HCT116 (cell line): ENCODE results near the gene UFL1. TPM values are rescaled to one million over a fixed set of nuclear protein-coding genes. Genes with fewer than 3 reads are reported as not detected.
"Not testable (repeated sequence)": the region's sequence is repeated elsewhere in the genome, so short reads cannot be mapped to it uniquely, and the experiment has no call there.

Experiments used
- ATAC-seq: fragments of 200-7000 bp; cut with Tn5 transposase; 2 replicates; pipeline ENCODE4 v1.9.1; 2020; ENCODE audit warnings: mild to moderate bottlenecking, moderate library complexity
- BruUV-seq: library from RNA; stranded (reverse); fragments of 400-500 nt; replicated peaks from 2 replicates; lab custom pipeline; 2021; lab: Mats Ljungman, UMichigan
- CTCF ChIA-PET: fragments of 300-600 bp; sonication (Branson Sonifier 250); formaldehyde crosslinking; loops from one replicate; lab custom pipeline; 2021; ENCODE audit warnings: antibody characterized with exemption; lab: Charles Lee
- POLR2A ChIA-PET: fragments of 300-600, 350-600 bp; sonication (Branson Sonifier 250); formaldehyde crosslinking; loops from one replicate; lab custom pipeline; 2021; ENCODE audit warnings: antibody characterized with exemption; lab: Charles Lee
- RAD21 ChIA-PET, 2 experiments: fragments of 300-600 bp; sonication (Branson Sonifier 250); formaldehyde crosslinking; loops; one replicate each; lab custom pipeline; 2023; ENCODE audit warnings: low total read pairs in 2 of 2; ENCODE audit not compliant: uncharacterized antibody in 2 of 2, unreplicated experiment in 2 of 2, low non-redundant PET in 1 of 2; lab: Charles Lee
- DNase-seq: peaks from one replicate; pipeline ENCODE4 v3.0.0-alpha.2; 2010; ENCODE audit warnings: low read depth, low spot score
- H2AFZ ChIP-seq: fragments of 200-600 bp; shearing (Covaris generic), sonication (generic); 2 replicates; pipeline ENCODE4 v1.6.1; 2017; ENCODE audit warnings: low read depth, mixed run types, mixed read lengths, antibody characterized with exemption, low read length; ENCODE audit not compliant: poor library complexity, severe bottlenecking
- H3K27ac ChIP-seq: 2 replicates; pipeline ENCODE4 v1.5.1; 2012; ENCODE audit warnings: low read depth, low read length
- H3K27me3 ChIP-seq: fragments of 200-600 bp; sonication (generic); 2 replicates; pipeline ENCODE4 v1.6.1; 2016; ENCODE audit warnings: mixed run types, low read length, mixed read lengths; ENCODE audit not compliant: insufficient read depth
- H3K36me3 ChIP-seq, 2 experiments: fragments of 200-500 bp in 1 of 2; fragments of 200-600 bp in 1 of 2; sonication (Bioruptor generic) in 1 of 2; sonication (generic) in 1 of 2; 2 replicates each; pipeline versions ENCODE4 v1.5.1 to v1.6.1; 2014 to 2016; ENCODE audit warnings: low read length in 2 of 2, inconsistent platforms in 1 of 2, mixed read lengths in 1 of 2, mixed run types in 1 of 2; ENCODE audit not compliant: insufficient read depth in 2 of 2, control insufficient read depth in 1 of 2
- H3K4me1 ChIP-seq, 2 experiments: fragments of 200-600 bp in 1 of 2; sonication (generic) in 1 of 2; 2 replicates each; pipeline versions ENCODE4 v1.5.1 to v1.6.1; 2012 to 2017; ENCODE audit warnings: low read length in 2 of 2, inconsistent platforms in 1 of 2, mild to moderate bottlenecking in 1 of 2, mixed read lengths in 1 of 2, mixed run types in 1 of 2, moderate library complexity in 1 of 2; ENCODE audit not compliant: insufficient read depth in 2 of 2, control insufficient read depth in 1 of 2
- H3K4me2 ChIP-seq: fragments of 200-600 bp; sonication (generic); 2 replicates; pipeline ENCODE4 v1.6.1; 2017; ENCODE audit warnings: mixed run types, low read length, mixed read lengths
- H3K4me3 ChIP-seq, 2 experiments: fragments of 200-600 bp in 1 of 2; sonication (generic) in 1 of 2; replicated peaks in 1 of 2; 2 replicates each; pipeline ENCODE4 v1.5.1; 2011 to 2016; ENCODE audit warnings: low read length in 2 of 2, control low read depth in 1 of 2, low read depth in 1 of 2, mild to moderate bottlenecking in 1 of 2, mixed read lengths in 1 of 2, mixed run types in 1 of 2
- H3K79me2 ChIP-seq: fragments of 200-600 bp; sonication (generic); 2 replicates; pipeline ENCODE4 v1.6.1; 2017; ENCODE audit warnings: mild to moderate bottlenecking, mixed run types, low read length, moderate library complexity, mixed read lengths; ENCODE audit not compliant: insufficient read depth
- H3K9ac ChIP-seq: fragments of 200-600 bp; sonication (generic); 2 replicates; pipeline ENCODE4 v1.6.1; 2016; ENCODE audit warnings: low read length, mixed read lengths
- H3K9me2 ChIP-seq: fragments of 200-600 bp; sonication (generic), shearing (Covaris generic); 2 replicates; pipeline ENCODE4 v1.6.1; 2017; ENCODE audit warnings: mixed run types, mild to moderate bottlenecking, moderate library complexity; ENCODE audit not compliant: insufficient read depth
- H3K9me3 ChIP-seq, 2 experiments: fragments of 200-500 bp in 1 of 2; fragments of 200-600 bp in 1 of 2; sonication (Bioruptor generic) in 1 of 2; sonication (generic) in 1 of 2; 2 replicates each; pipeline ENCODE4 v1.6.1; 2014 to 2017; ENCODE audit warnings: low read length in 2 of 2, mixed read lengths in 2 of 2, inconsistent platforms in 1 of 2, low read depth in 1 of 2, mild to moderate bottlenecking in 1 of 2, mixed run types in 1 of 2, moderate library complexity in 1 of 2; ENCODE audit not compliant: control insufficient read depth in 1 of 2, insufficient read depth in 1 of 2
- H4K20me1 ChIP-seq: fragments of 200-600 bp; sonication (generic), shearing (Covaris generic); 2 replicates; pipeline ENCODE4 v1.6.1; 2017; ENCODE audit warnings: mixed run types, mild to moderate bottlenecking, moderate library complexity; ENCODE audit not compliant: insufficient read depth
- ELF1 ChIP-seq: IDR thresholded peaks from 2 replicates; pipeline ENCODE4 v1.6.1; 2012; ENCODE audit warnings: low read depth, borderline replicate concordance
- EZH2phosphoT487 ChIP-seq: fragments of 200-600 bp; IDR thresholded peaks from 2 replicates; pipeline ENCODE4 v1.6.1; 2018; ENCODE audit warnings: antibody characterized with exemption, borderline replicate concordance
- SIN3A ChIP-seq: IDR thresholded peaks from 2 replicates; pipeline ENCODE4 v1.6.1; 2012; ENCODE audit warnings: low read depth
- SRF ChIP-seq: IDR thresholded peaks from 2 replicates; pipeline ENCODE4 v1.6.1; 2012; ENCODE audit warnings: low read depth
- intact Hi-C: fragments of 100-400 bp; cut with micrococcal nuclease; formaldehyde crosslinking; loops from 2 replicates; pipeline ENCODE4 v1.10.0; 2022
- total RNA-seq: library from RNA; stranded (reverse); gene quantifications from one replicate; pipeline ENCODE4 v1.2.1, GENCODE V29; 2021; ENCODE audit not compliant: unreplicated experiment
- TF ChIP-seq, protein P1 (sequence below), 3 experiments: fragments of 200-600 bp in 1 of 3; sonication (generic) in 1 of 3; IDR thresholded peaks in 2 of 3; conservative IDR thresholded peaks in 1 of 3; 2 replicates each; pipeline ENCODE4 v1.5.1; 2012 to 2017; ENCODE audit warnings: low read depth in 2 of 3, low read length in 2 of 3, antibody characterized with exemption in 1 of 3, borderline replicate concordance in 1 of 3, control low read depth in 1 of 3, mild to moderate bottlenecking in 1 of 3, mixed read lengths in 1 of 3, mixed run types in 1 of 3, moderate library complexity in 1 of 3; ENCODE audit not compliant: insufficient read depth in 1 of 3
- TF ChIP-seq, protein P2 (sequence below): IDR thresholded peaks from 2 replicates; pipeline ENCODE4 v1.6.1; 2012

Gene UFL1
- total RNA-seq, 1 experiment from 2014 or later, result 19.6 TPM

DNA sequence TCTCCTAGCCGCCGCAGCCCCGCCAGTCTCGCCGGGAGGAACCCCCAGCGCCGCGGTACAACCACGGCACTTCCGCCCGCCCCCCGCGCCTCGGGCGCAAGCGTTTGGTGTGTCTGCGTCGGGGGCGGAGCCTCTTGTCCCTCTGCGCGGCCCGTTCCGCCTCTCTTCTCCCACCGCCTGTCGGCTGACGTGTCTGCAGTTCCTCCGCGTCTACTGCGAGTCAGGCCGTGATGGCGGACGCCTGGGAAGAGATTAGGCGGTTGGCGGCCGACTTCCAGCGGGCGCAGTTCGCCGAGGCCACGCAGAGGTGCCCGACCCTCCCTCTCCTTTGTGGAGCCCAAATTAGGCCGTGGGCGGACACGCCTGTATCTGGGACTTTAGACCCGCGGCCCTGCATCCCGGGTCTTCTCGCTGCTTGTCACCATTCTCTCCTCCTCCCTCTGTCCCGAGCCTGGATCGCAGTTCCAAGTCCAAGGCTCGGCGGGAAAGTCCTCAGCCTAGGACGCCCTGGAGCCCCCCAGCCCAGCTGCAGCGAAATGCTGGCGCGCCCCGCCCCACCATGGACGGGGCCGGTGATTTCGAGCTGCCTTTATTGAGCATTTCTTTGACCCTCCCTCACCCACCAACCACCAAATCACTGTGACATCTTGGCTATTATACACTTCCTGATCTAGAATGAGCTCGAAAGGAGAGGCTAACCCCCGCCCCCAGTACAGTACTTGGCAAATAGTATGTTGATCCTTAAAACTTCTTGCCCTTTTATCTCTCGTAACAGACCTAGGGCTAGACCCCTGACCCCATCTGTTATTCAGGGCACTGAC is at the start of gene UFL1 (continued):
- TF ChIP-seq, protein P1, sequence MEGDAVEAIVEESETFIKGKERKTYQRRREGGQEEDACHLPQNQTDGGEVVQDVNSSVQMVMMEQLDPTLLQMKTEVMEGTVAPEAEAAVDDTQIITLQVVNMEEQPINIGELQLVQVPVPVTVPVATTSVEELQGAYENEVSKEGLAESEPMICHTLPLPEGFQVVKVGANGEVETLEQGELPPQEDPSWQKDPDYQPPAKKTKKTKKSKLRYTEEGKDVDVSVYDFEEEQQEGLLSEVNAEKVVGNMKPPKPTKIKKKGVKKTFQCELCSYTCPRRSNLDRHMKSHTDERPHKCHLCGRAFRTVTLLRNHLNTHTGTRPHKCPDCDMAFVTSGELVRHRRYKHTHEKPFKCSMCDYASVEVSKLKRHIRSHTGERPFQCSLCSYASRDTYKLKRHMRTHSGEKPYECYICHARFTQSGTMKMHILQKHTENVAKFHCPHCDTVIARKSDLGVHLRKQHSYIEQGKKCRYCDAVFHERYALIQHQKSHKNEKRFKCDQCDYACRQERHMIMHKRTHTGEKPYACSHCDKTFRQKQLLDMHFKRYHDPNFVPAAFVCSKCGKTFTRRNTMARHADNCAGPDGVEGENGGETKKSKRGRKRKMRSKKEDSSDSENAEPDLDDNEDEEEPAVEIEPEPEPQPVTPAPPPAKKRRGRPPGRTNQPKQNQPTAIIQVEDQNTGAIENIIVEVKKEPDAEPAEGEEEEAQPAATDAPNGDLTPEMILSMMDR (IDR thresholded peaks at IDR 0.05 in 2 of 3, conservative IDR thresholded peaks at IDR 0.05 in 1 of 3; ENCODE audit: borderline replicate concordance in 1 of 3, insufficient read depth in 1 of 3, low read depth in 2 of 3, low read length in 2 of 3), result no peak
- TF ChIP-seq EZH2phosphoT487 (no peak), ELF1 (peak; percentile 70), SIN3A (peak; percentile 96), SRF (no peak; the same call in 1 of the 2 replicates)
- TF ChIP-seq, protein P2, sequence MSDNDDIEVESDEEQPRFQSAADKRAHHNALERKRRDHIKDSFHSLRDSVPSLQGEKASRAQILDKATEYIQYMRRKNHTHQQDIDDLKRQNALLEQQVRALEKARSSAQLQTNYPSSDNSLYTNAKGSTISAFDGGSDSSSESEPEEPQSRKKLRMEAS, result peak; percentile 86

DNA sequence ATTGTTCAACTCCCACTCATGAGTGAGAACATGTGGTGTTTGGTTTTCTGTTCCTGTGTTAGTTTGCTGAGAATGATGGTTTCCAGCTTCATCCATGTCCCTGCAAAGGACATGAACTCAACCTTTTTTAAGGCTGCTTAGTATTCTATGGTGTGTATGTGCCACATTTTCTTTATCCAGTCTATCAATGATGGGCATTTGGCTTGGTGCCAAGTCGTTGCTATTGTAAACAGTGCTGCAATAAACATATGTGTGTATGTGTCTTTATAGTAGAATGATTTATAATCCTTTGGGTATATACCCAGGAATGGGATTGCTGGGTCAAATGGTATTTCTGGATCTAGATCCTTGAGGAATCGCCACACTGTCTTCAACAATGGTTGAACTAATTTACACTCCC is 49.3 kb upstream of the UFL1 start:
- POLR2A ChIA-PET, H3K4me1 ChIP-seq, H2AFZ ChIP-seq, CTCF ChIA-PET, H3K9ac ChIP-seq, H3K27ac ChIP-seq, RAD21 ChIA-PET, DNase-seq, H3K9me2 ChIP-seq, H4K20me1 ChIP-seq, H3K4me2 ChIP-seq, intact Hi-C loops, H3K27me3 ChIP-seq, H3K36me3 ChIP-seq, BruUV-seq, H3K9me3 ChIP-seq, H3K4me3 ChIP-seq, ATAC-seq, H3K79me2 ChIP-seq: not testable (repeated sequence)
